ENCODE data around the gene OR52E4.

Gene OR52E4

GRCh38 chr11:5847711-5848110 lies 32.7 kb upstream of the OR52E4 start:
- no peak for DNase-seq (ENCODE audit: low read depth)
- H3K4me3 ChIP-seq (ENCODE audit: control insufficient read depth, low read depth, low read length): no peak overlapping the region
- TF ChIP-seq CTCF (IDR thresholded peaks at IDR 0.05; ENCODE audit: control insufficient read depth, insufficient read depth, low read depth, low read length, missing control alignments): no peak

DNA sequence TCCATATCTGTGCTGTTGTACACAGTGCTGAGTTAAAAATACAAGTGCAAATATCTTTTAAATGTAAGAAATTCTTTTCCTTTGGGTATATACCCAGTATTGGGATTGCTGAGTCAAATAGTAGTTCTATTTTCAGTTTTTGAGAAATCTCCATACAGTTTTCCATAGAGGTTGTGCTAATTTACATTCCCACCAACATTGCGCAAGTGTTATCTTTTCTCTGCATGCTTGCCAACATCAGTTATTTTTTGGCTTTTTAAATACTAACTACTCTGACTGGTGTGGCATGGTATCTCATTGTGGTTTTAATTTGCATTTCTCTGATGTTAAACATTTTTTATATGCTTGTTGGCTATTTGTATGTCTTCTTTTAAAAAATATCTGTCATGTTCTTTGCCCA lies 29.4 kb upstream of the OR52E4 start:
- no peak overlapping the region for H3K4me3 ChIP-seq (ENCODE audit: control insufficient read depth, low read depth, low read length)
- no peak for TF ChIP-seq CTCF (IDR thresholded peaks at IDR 0.05; ENCODE audit: control insufficient read depth, insufficient read depth, low read depth, low read length, missing control alignments)
- no peak for DNase-seq (ENCODE audit: low read depth)

GRCh38 chr11:5857590-5857989 lies 22.8 kb upstream of the OR52E4 start, which contains the start of gene OR52E8:
Gene OR52E8, minus strand, starts transcription at chr11:5857690. Its CDS starts 0 bp downstream, at chr11:5857690.
- no peak for TF ChIP-seq CTCF (IDR thresholded peaks at IDR 0.05; ENCODE audit: control insufficient read depth, insufficient read depth, low read depth, low read length, missing control alignments)
- H3K4me3 ChIP-seq (ENCODE audit: control insufficient read depth, low read depth, low read length): no peak within 1 kb of the TSS
- no peak for DNase-seq (ENCODE audit: low read depth)

DNA sequence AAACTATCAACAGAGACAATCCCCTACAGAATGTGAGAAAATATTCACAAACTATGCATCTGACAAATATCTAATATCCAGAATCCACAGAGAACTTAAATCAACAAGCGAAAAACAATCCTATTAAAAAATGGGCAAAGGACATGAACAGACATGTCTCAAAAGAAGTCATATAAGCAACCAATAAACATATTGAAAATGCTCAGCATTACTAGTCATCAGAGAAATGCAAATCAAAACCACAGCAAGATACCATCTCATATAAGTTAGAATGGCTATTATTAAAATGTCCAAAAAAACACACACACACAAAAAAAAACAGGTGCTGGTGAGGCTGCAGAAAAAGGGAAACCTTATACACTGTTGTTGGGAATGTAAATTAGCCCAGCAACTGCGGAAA lies 14.6 kb upstream of the OR52E4 start:
- no peak overlapping the region for H3K4me3 ChIP-seq (ENCODE audit: control insufficient read depth, low read depth, low read length)
- TF ChIP-seq CTCF (IDR thresholded peaks at IDR 0.05; ENCODE audit: control insufficient read depth, insufficient read depth, low read depth, low read length, missing control alignments): no peak
- no peak for DNase-seq (ENCODE audit: low read depth)

DNA sequence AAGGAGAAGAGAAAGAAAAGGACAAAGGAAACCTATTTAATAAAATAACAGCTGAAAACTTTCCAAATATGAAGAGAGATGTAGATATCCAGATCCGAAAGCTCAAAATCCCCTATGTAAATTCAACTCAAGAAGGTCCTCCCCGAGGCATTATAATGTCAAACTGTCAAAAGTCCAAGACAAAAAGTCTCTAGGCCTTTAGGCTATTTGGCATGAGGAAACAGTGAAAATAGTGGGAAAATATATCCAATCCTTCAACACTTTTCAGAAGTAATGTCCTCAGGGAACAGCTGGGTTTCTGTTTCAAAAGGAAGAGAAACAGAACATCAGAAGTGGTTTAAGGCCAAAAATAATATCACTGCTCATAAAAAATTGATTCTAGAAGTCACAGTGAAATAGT lies 1.9 kb upstream of the OR52E4 start:
- H3K4me3 ChIP-seq (ENCODE audit: control insufficient read depth, low read depth, low read length): no peak overlapping the region
- no peak for DNase-seq (ENCODE audit: low read depth)
- TF ChIP-seq CTCF (IDR thresholded peaks at IDR 0.05; ENCODE audit: control insufficient read depth, insufficient read depth, low read depth, low read length, missing control alignments): no peak

GRCh38 chr11:5881756-5882155 lies 1.3 kb downstream of the OR52E4 start:
- no peak for DNase-seq (ENCODE audit: low read depth)
- no peak for TF ChIP-seq CTCF (IDR thresholded peaks at IDR 0.05; ENCODE audit: control insufficient read depth, insufficient read depth, low read depth, low read length, missing control alignments)
- no peak overlapping the region for H3K4me3 ChIP-seq (ENCODE audit: control insufficient read depth, low read depth, low read length)

- no peak for TF ChIP-seq CTCF (IDR thresholded peaks at IDR 0.05; ENCODE audit: control insufficient read depth, insufficient read depth, low read depth, low read length, missing control alignments)
- no peak overlapping the region for H3K4me3 ChIP-seq (ENCODE audit: control insufficient read depth, low read depth, low read length)
- no peak for DNase-seq (ENCODE audit: low read depth)
Measured at GRCh38 chr11:5887172-5887571, 6.7 kb downstream of the OR52E4 start.
